Muscle of leg (tissue), 11 donors: ENCODE measurements around the gene TRIP4. TPM values are rescaled to one million over a fixed set of nuclear protein-coding genes. Genes with fewer than 3 reads are reported as not detected.
A peak's percentile ranks its signal among the peaks of the same experiment; 100 is the strongest.

Source experiments
- DNase-seq: peaks from one replicate; pipeline ENCODE4 v3.0.0; 2013
- H3K27ac ChIP-seq: one replicate; pipeline ENCODE4 v1.5.1; 2013; ENCODE audit warnings: mild to moderate bottlenecking, low read length, control low read depth
- H3K27me3 ChIP-seq: one replicate; pipeline ENCODE4 v1.6.1; 2013; ENCODE audit warnings: low read length; ENCODE audit not compliant: control insufficient read depth, insufficient read depth
- H3K36me3 ChIP-seq: one replicate; pipeline ENCODE4 v1.6.1; 2013; ENCODE audit warnings: low read length; ENCODE audit not compliant: control insufficient read depth, insufficient read depth
- H3K4me1 ChIP-seq: one replicate; pipeline ENCODE4 v1.6.1; 2013; ENCODE audit warnings: low read length; ENCODE audit not compliant: control insufficient read depth, insufficient read depth
- H3K4me3 ChIP-seq: one replicate; pipeline ENCODE4 v1.5.1; 2013; ENCODE audit warnings: low read length, control low read depth
- H3K9me3 ChIP-seq: replicated peaks from 2 replicates; pipeline ENCODE4 v1.6.1; 2013; ENCODE audit warnings: low read depth, low read length; ENCODE audit not compliant: control insufficient read depth
- WGBS: methylation state at CpG from one replicate; pipeline ENCODE4 v1.1.5; 2013; ENCODE audit warnings: missing lambda C conversion rate; ENCODE audit not compliant: insufficient coverage; 5-methylcytosine and 5-hydroxymethylcytosine counted together
- polyA plus RNA-seq, 8 donors: library from polyadenylated mRNA; unstranded; fragments of 120-200 nt; gene quantifications; one replicate each; pipeline versions ENCODE4 v1.2.1 to v1.2.3, GENCODE V29; 2013; ENCODE audit warnings: inconsistent platforms in 1 of 8, low replicate concordance in 1 of 8; ENCODE audit not compliant: insufficient read length in 8 of 8, insufficient read depth in 1 of 8
- total RNA-seq: library from RNA; stranded (reverse); fragments of 120-200 nt; gene quantifications from one replicate; pipeline ENCODE4 v1.2.4, GENCODE V29; 2013

Gene TRIP4
- total and polyA plus RNA-seq, 9 donors = 15.8 to 28.0 (median 26.8) TPM

DNA sequence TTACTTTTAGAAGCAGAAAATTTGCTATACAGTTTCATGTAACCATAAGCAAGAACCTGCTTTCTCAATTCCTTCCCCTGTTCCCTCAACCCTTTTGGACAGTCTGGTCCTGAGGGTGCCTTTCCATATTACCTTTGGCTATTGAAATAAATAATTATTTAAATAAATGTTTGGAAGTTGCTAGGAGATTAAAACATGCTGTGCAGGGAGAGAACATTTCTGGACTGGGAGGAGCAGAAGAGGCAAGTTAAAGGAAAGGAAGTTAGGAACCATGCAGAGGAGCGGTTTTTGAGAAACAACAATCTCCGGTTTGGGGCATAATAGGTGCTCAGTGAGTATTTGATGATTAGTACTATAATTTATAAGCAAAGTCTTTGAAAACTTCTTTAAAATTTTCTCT, 114.5 kb downstream of the TRIP4 start:
- peaks cover 18% of the 10 kb centered on the region for H3K4me1 ChIP-seq
- no peaks in the 10 kb centered on the region for H3K9me3 ChIP-seq
- H3K27me3 ChIP-seq = no peaks in the 10 kb centered on the region
- WGBS = no CpG with 5 or more reads among the region's 2 CpGs
- DNase-seq = peak; percentile 44
- no peak overlapping the region for H3K4me3 ChIP-seq
- H3K36me3 ChIP-seq = peaks cover 32% of the 10 kb centered on the region
- H3K27ac ChIP-seq = peak overlapping the region; percentile 55

DNA sequence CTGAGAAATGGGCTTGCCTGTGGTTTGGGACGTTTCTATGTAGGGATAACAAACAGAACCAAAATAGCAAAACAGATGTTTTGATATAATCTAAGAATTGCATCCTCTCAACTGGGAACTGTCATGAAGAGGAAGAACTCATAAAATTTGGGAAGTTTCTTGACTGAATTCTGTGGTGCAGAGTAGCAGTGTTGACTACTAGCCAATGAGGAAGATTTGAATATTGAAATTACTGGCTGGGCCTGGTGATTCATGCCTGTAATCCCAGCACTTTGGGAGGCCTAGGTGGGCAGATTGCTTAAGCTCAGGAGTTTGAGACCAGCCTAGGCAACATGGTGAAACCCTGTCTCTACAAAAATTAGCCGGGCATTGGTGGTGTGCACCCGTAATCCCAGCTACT, 114.9 kb downstream of the TRIP4 start:
- WGBS = 100% methylated on average over 1 of the region's 3 CpGs
- Histone ChIP-seq H3K27me3 (no peaks in the 10 kb centered on the region), H3K4me1 (peaks cover 18% of the 10 kb centered on the region), H3K4me3 (no peak overlapping the region), H3K36me3 (peaks cover 35% of the 10 kb centered on the region), H3K9me3 (no peaks in the 10 kb centered on the region), H3K27ac (peak overlapping the region; percentile 55)
- DNase-seq = peak; percentile 38

DNA sequence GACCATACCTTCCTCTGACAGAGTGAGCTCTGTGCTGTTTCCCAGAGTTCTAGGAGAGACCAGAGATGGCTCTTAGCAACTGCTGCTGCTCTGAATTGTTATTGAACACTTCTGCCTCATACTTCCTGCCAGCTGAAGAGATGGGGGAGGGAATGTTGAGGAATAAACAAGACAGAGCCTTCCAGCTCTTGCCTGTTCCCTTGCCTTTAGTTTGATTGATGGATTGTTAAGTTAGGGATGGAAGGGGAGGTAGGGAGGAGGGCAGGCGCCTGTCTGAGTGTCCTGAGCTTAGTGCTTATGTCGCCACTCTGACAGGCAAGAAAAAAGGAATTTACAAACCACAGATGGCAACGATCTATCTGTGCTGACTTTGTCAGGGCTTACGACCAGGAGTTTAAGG, 115.6 kb downstream of the TRIP4 start:
- Histone ChIP-seq H3K4me3 (no peak overlapping the region), H3K4me1 (peaks cover 18% of the 10 kb centered on the region), H3K9me3 (no peaks in the 10 kb centered on the region), H3K36me3 (peaks cover 36% of the 10 kb centered on the region), H3K27me3 (no peaks in the 10 kb centered on the region), H3K27ac (peak overlapping the region; percentile 55)
- DNase-seq = peak; percentile 54
- no CpG with 5 or more reads among the region's 4 CpGs for WGBS

DNA sequence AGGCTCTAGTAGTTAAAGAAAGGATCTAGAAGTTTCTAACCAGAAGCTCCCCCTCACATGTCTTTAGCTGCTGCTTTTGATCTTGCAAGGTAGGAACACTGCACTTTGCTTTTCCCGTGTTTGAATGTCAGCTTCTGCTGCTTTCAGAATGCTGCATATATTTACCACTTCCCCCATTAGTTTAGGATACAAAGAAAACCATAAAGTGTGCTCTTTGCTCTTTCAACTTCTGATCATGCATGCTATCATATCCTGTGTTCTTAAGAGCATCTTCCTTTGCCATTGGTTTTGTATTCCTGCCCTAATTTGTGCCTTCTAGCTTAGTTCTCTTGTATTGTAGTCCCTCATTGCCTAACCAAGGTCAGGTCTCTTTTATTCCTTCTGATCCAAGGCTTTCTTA, 116.0 kb downstream of the TRIP4 start:
- WGBS = 13% methylated on average over 1 of the region's 1 CpG
- H3K27ac ChIP-seq = no peak overlapping the region

More for the DNA sequence above, 116.0 kb downstream of the TRIP4 start:
- DNase-seq = no peak
- Histone ChIP-seq H3K4me3 (no peak overlapping the region), H3K36me3 (peaks cover 36% of the 10 kb centered on the region), H3K4me1 (peaks cover 18% of the 10 kb centered on the region), H3K27me3 (no peaks in the 10 kb centered on the region), H3K9me3 (no peaks in the 10 kb centered on the region)

Other genes starting within 250 kb of the TRIP4 start
- 0.49 TPM for gene SNX22, start 236.1 kb upstream of the TRIP4 start, total RNA-seq
- gene SNX22, start 236.1 kb upstream of the TRIP4 start, polyA plus RNA-seq = 1 to 10 TPM in 1 of 8 donors, under 1 TPM in 7; 0.52 to 1.0 (median 0.73) TPM
- 364 TPM for gene PPIB, start 224.8 kb upstream of the TRIP4 start, total RNA-seq
- 100 to 1,000 TPM; 265 to 490 (median 332) TPM for gene PPIB, start 224.8 kb upstream of the TRIP4 start, polyA plus RNA-seq
- 15.5 TPM for gene CSNK1G1, start 31.7 kb upstream of the TRIP4 start, total RNA-seq
- 10 to 100 TPM in 5 of 8 donors, 1 to 10 TPM in 3; 5.8 to 11.8 (median 10.7) TPM for gene CSNK1G1, start 31.7 kb upstream of the TRIP4 start, polyA plus RNA-seq
- 17.3 TPM for gene PCLAF, start 6.4 kb upstream of the TRIP4 start, total RNA-seq
- gene PCLAF, start 6.4 kb upstream of the TRIP4 start, polyA plus RNA-seq = 10 to 100 TPM; 31.7 to 58.3 (median 42.3) TPM
- gene ZNF609, start 72.7 kb downstream of the TRIP4 start, total RNA-seq = 12.1 TPM
- 10 to 100 TPM; 12.3 to 20.8 (median 17.2) TPM for gene ZNF609, start 72.7 kb downstream of the TRIP4 start, polyA plus RNA-seq